SK-N-SH (cell line): ENCODE results near the gene SORCS3. TPM values are rescaled to one million over a fixed set of nuclear protein-coding genes. Genes with fewer than 3 reads are reported as not detected.

Experiments used
- CTCF ChIA-PET: fragments of 300-600, 350-600 bp; formaldehyde crosslinking; extraction: SDS; loops from one replicate; lab custom pipeline; 2021; lab: Yijun Ruan, JAX
- POLR2A ChIA-PET: fragments of 350-600 bp; sonication (Branson Sonifier 250); formaldehyde crosslinking; extraction: SDS; loops from one replicate; lab custom pipeline; 2020; ENCODE audit warnings: antibody characterized with exemption, inconsistent platforms; lab: Yijun Ruan, JAX
- DNase-seq: peaks from one replicate; pipeline ENCODE4 v3.0.0; 2012
- H2AFZ ChIP-seq: fragments of 200-600 bp; sonication (generic); 2 replicates; pipeline ENCODE4 v1.8.1; 2016; ENCODE audit warnings: antibody characterized with exemption, mild to moderate bottlenecking, low read depth
- H3F3A ChIP-seq: fragments of 200-600 bp; sonication (generic); replicated peaks from 2 replicates; pipeline ENCODE3; 2016; ENCODE audit warnings: antibody characterized with exemption, mild to moderate bottlenecking; ENCODE audit not compliant: insufficient read depth
- H3K27ac ChIP-seq, 2 experiments: fragments of 200-500 bp in 1 of 2; fragments of 200-600 bp in 1 of 2; sonication (Bioruptor generic) in 1 of 2; sonication (generic), shearing (Covaris generic) in 1 of 2; 2 replicates each; pipeline versions ENCODE4 v1.5.1 to v1.6.1; 2014 to 2016; ENCODE audit warnings: low read depth in 2 of 2, inconsistent platforms in 1 of 2, low read length in 1 of 2, mild to moderate bottlenecking in 1 of 2, mixed read lengths in 1 of 2
- H3K27me3 ChIP-seq: fragments of 200-600 bp; sonication (generic), shearing (Covaris generic); 2 replicates; pipeline ENCODE4 v1.6.1; 2016; ENCODE audit warnings: mixed run types; ENCODE audit not compliant: insufficient read depth
- H3K36me3 ChIP-seq, 2 experiments: fragments of 200-500 bp in 1 of 2; fragments of 200-600 bp in 1 of 2; sonication (Bioruptor generic) in 1 of 2; sonication (generic) in 1 of 2; replicated peaks in 1 of 2; 2 replicates each; pipeline versions ENCODE3 to v1.5.1; 2014 to 2016; ENCODE audit warnings: low read length in 1 of 2, mild to moderate bottlenecking in 1 of 2; ENCODE audit not compliant: insufficient read depth in 2 of 2, control insufficient read depth in 1 of 2
- H3K4me1 ChIP-seq, 2 experiments: fragments of 200-500 bp in 1 of 2; fragments of 200-600 bp in 1 of 2; sonication (Bioruptor generic) in 1 of 2; sonication (generic), shearing (Covaris generic) in 1 of 2; 2 replicates each; pipeline versions ENCODE4 v1.5.1 to v1.6.1; 2014 to 2016; ENCODE audit warnings: low read depth in 1 of 2, low read length in 1 of 2, mixed run types in 1 of 2; ENCODE audit not compliant: insufficient read depth in 2 of 2, control insufficient read depth in 1 of 2
- H3K4me2 ChIP-seq: fragments of 200-600 bp; sonication (generic), shearing (Covaris generic); 2 replicates; pipeline ENCODE4 v1.6.1; 2017; ENCODE audit warnings: mixed run types
- H3K4me3 ChIP-seq, 2 experiments: fragments of 200-500 bp in 1 of 2; fragments of 200-600 bp in 1 of 2; sonication (Bioruptor generic) in 1 of 2; sonication (generic), shearing (Covaris generic) in 1 of 2; 2 replicates each; pipeline versions ENCODE4 v1.5.1 to v1.8.1; 2014 to 2016; ENCODE audit warnings: low read depth in 2 of 2, inconsistent platforms in 1 of 2, low read length in 1 of 2, mild to moderate bottlenecking in 1 of 2, mixed read lengths in 1 of 2, moderate library complexity in 1 of 2
- H3K79me2 ChIP-seq: fragments of 200-600 bp; sonication (generic); 2 replicates; pipeline ENCODE4 v1.8.1; 2017; ENCODE audit warnings: mild to moderate bottlenecking; ENCODE audit not compliant: insufficient read depth
- H3K9ac ChIP-seq: fragments of 200-600 bp; sonication (generic); 2 replicates; pipeline ENCODE4 v1.6.1; 2017; ENCODE audit warnings: mixed run types
- H3K9me2 ChIP-seq: fragments of 200-600 bp; sonication (generic); 2 replicates; pipeline ENCODE4 v1.6.1; 2017; ENCODE audit warnings: mixed run types
- H3K9me3 ChIP-seq: fragments of 200-600 bp; sonication (generic); 2 replicates; pipeline ENCODE4 v1.6.1; 2017; ENCODE audit warnings: mixed run types, mild to moderate bottlenecking, moderate library complexity
- H4K20me1 ChIP-seq: fragments of 200-600 bp; sonication (generic); 2 replicates; pipeline ENCODE4 v1.6.1; 2017; ENCODE audit warnings: mild to moderate bottlenecking, mixed run types; ENCODE audit not compliant: insufficient read depth
- ELF1 ChIP-seq: IDR thresholded peaks from 2 replicates; pipeline ENCODE4 v1.4.0; 2012
- EP300 ChIP-seq, 2 experiments: IDR thresholded peaks; 2 replicates each; pipeline versions ENCODE4 v1.4.0 to v1.6.1; 2012; ENCODE audit warnings: borderline replicate concordance in 1 of 2, low read depth in 1 of 2, low read length in 1 of 2
- EZH2phosphoT487 ChIP-seq: fragments of 200-600 bp; sonication (generic); IDR thresholded peaks from 2 replicates; pipeline ENCODE4 v1.6.1; 2017; ENCODE audit warnings: low read depth, mixed run types, mild to moderate bottlenecking, antibody characterized with exemption, moderate library complexity, borderline replicate concordance
- FOXM1 ChIP-seq: IDR thresholded peaks from 2 replicates; pipeline ENCODE4 v1.4.0; 2012; ENCODE audit warnings: low read depth, mild to moderate bottlenecking
- GABPA ChIP-seq: IDR thresholded peaks from 2 replicates; pipeline ENCODE4 v1.4.0; 2012; ENCODE audit warnings: low read depth, mild to moderate bottlenecking
- GATA2 ChIP-seq: sonication (generic); formaldehyde crosslinking; IDR thresholded peaks from 2 replicates; pipeline ENCODE4 v1.5.0; 2020; ENCODE audit warnings: mild to moderate bottlenecking, missing genetic modification reagents
- PBX3 ChIP-seq: IDR thresholded peaks from 2 replicates; pipeline ENCODE4; 2012
- REST ChIP-seq: IDR thresholded peaks from 2 replicates; pipeline ENCODE4 v1.6.1; 2012; ENCODE audit warnings: mild to moderate bottlenecking, low read depth, low read length, moderate library complexity
- RFX5 ChIP-seq: IDR thresholded peaks from 2 replicates; pipeline ENCODE4 v1.6.1; 2012; ENCODE audit warnings: mild to moderate bottlenecking, improper control_type of control experiment, low read length
- SIN3A ChIP-seq: IDR thresholded peaks from 2 replicates; pipeline ENCODE4 v1.6.1; 2012; ENCODE audit warnings: low read depth, mild to moderate bottlenecking, low read length, moderate library complexity, borderline replicate concordance
- SMC3 ChIP-seq: IDR thresholded peaks from 2 replicates; pipeline ENCODE4 v1.6.1; 2012; ENCODE audit warnings: low read depth, low read length, improper control_type of control experiment
- TAF1 ChIP-seq: IDR thresholded peaks from 2 replicates; pipeline ENCODE4 v1.6.1; 2012; ENCODE audit warnings: low read depth, mild to moderate bottlenecking, low read length, moderate library complexity, borderline replicate concordance
- TCF12 ChIP-seq: IDR thresholded peaks from 2 replicates; pipeline ENCODE4 v1.4.0; 2012
- TEAD4 ChIP-seq: IDR thresholded peaks from 2 replicates; pipeline ENCODE4 v1.4.0; 2012; ENCODE audit warnings: mild to moderate bottlenecking, borderline replicate concordance; ENCODE audit not compliant: insufficient read depth
- USF1 ChIP-seq: IDR thresholded peaks from 2 replicates; pipeline ENCODE4 v1.4.0; 2012; ENCODE audit warnings: low read depth, borderline replicate concordance
- ZBTB33 ChIP-seq: IDR thresholded peaks from 2 replicates; pipeline ENCODE4 v1.4.0; 2012; ENCODE audit warnings: low read depth, borderline replicate concordance
- WGBS: methylation state at CpG from one replicate; pipeline ENCODE4 v1.1.6; 2017; ENCODE audit warnings: low lambda C conversion rate; 5-methylcytosine and 5-hydroxymethylcytosine counted together
- polyA plus RNA-seq, 3 experiments: library from polyadenylated mRNA; depleted of rRNA; stranded (reverse); fragments of >200 nt; gene quantifications; 2 replicates each; pipeline ENCODE4 v1.2.3, GENCODE V29; 2012

Gene SORCS3
- polyA plus RNA-seq, 1 of the 3 experiments (the other 2 are of a cell fraction), result not detected

- 0% methylated on average over 1 of the region's 1 CpG for WGBS
- Histone ChIP-seq H3K27ac (no peak overlapping the region), H3K4me3 (no peak overlapping the region), H3K4me2 (no peak overlapping the region), H4K20me1 (no peaks in the 10 kb centered on the region), H3K9me3 (no peaks in the 10 kb centered on the region), H3F3A (no peaks in the 10 kb centered on the region), H3K4me1 (no peaks in the 10 kb centered on the region), H3K27me3 (no peaks in the 10 kb centered on the region), H3K36me3 (no peaks in the 10 kb centered on the region), H3K79me2 (no peaks in the 10 kb centered on the region), H2AFZ (no peak overlapping the region)
- no peak for DNase-seq
- CTCF ChIA-PET, result interaction anchor here (1.1 to 1.4 kb wide), 3 partner anchors 14 to 48 kb away, joined by 3 to 4 read pairs (median 3); no protein-coding TSS in a partner anchor
- TF ChIP-seq ZBTB33 (no peak), TCF12 (no peak), REST (no peak), SMC3 (no peak), ELF1 (no peak), PBX3 (no peak)
- TF ChIP-seq, all 33 proteins: peak for 0
- H3K9me2 ChIP-seq, result no peaks in the 10 kb centered on the region
- no peak overlapping the region for H3K9ac ChIP-seq
- POLR2A ChIA-PET, result no interaction called here
Measured at GRCh38 chr10:104780946-104781595, 140.0 kb downstream of the SORCS3 start.

- no peaks in the 10 kb centered on the region for H4K20me1 ChIP-seq
- H3K27me3 ChIP-seq, result no peaks in the 10 kb centered on the region
- H3K4me1 ChIP-seq, result no peaks in the 10 kb centered on the region
- no peak for DNase-seq
- no peak overlapping the region for H3K27ac ChIP-seq
- WGBS, result 27% methylated on average over 1 of the region's 2 CpGs
- H3K9me2 ChIP-seq, result no peaks in the 10 kb centered on the region
- POLR2A ChIA-PET, result no interaction called here
- H3K79me2 ChIP-seq, result no peaks in the 10 kb centered on the region
- H3K9me3 ChIP-seq, result no peaks in the 10 kb centered on the region
- no peaks in the 10 kb centered on the region for H3F3A ChIP-seq
- CTCF ChIA-PET, result no interaction called here
- no peak overlapping the region for H3K4me2 ChIP-seq
- H3K9ac ChIP-seq, result no peak overlapping the region
- no peak overlapping the region for H2AFZ ChIP-seq
- no peaks in the 10 kb centered on the region for H3K36me3 ChIP-seq
- no peak overlapping the region for H3K4me3 ChIP-seq
- TF ChIP-seq TCF12 (no peak), EZH2phosphoT487 (no peak), ZBTB33 (no peak), FOXM1 (no peak), GATA2 (CRISPR knock-in tag) (no peak), USF1 (no peak), EP300 (IDR thresholded peaks at IDR 0.05; ENCODE audit: borderline replicate concordance in 1 of 2, low read depth in 1 of 2, low read length in 1 of 2) (no peak), TAF1 (no peak), RFX5 (no peak), TEAD4 (no peak), SIN3A (no peak), GABPA (no peak)
Measured at GRCh38 chr10:104784452-104784851, 143.4 kb downstream of the SORCS3 start.
